Stimulated activated CD4-positive, alpha-beta T cell treated with anti-CD3 and anti-CD28 coated beads, Interleukin-15, amount 100 ng/mL, for 48 hours (primary cell): ENCODE data around the gene TCP11.
A peak's percentile ranks its signal among the peaks of the same experiment; 100 is the strongest.
"Not testable (repeated sequence)": the region's sequence is repeated elsewhere in the genome, so short reads cannot be mapped to it uniquely, and the experiment has no call there.

Source experiments
- DNase-seq, 2 donors: peaks; one replicate each; pipeline ENCODE4 v3.0.0-alpha.2; 2020; ENCODE audit warnings: low read depth in 2 of 2

The TCP11 gene

DNA sequence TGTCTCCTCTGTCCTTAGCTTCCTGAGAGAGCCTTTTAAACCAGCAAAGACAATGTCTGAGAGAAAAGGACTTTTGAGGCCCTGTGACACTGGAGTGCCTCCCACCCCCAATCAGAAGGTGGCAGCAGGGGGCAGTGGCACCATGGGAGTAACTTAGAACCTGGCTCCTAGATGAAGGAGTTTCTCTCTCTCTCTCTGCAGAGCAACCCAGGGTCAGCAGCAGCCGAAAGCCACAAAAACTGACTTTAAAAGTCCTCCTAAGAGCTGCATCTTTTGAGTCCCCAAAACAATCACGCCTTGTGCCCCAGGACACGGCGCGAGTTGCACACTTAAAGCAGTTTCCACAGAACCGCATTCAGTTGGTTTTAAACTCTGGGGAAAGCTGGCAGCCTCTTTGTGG, 5.3 kb upstream of the TCP11 start:
- no peak for DNase-seq

DNA sequence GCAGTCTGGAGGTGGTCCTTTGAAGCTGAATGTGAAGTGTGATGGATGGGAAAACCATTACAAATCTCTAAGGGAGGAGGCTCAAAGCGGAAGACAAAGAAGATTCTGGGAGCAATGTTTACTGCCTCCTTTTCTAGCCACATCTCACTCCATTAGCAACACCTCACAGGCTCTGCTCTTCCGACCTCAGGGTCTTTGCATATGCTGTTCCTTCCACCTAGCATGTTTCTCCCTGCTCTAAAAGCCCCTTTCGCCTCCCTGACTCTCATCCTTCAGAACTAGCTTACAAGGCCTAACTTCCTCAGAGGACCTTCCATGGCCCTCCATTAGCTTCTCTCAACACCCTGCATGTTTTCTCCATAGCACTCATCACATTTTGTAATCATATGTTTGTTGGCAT, 4.6 kb upstream of the TCP11 start:
- DNase-seq: no peak

DNA sequence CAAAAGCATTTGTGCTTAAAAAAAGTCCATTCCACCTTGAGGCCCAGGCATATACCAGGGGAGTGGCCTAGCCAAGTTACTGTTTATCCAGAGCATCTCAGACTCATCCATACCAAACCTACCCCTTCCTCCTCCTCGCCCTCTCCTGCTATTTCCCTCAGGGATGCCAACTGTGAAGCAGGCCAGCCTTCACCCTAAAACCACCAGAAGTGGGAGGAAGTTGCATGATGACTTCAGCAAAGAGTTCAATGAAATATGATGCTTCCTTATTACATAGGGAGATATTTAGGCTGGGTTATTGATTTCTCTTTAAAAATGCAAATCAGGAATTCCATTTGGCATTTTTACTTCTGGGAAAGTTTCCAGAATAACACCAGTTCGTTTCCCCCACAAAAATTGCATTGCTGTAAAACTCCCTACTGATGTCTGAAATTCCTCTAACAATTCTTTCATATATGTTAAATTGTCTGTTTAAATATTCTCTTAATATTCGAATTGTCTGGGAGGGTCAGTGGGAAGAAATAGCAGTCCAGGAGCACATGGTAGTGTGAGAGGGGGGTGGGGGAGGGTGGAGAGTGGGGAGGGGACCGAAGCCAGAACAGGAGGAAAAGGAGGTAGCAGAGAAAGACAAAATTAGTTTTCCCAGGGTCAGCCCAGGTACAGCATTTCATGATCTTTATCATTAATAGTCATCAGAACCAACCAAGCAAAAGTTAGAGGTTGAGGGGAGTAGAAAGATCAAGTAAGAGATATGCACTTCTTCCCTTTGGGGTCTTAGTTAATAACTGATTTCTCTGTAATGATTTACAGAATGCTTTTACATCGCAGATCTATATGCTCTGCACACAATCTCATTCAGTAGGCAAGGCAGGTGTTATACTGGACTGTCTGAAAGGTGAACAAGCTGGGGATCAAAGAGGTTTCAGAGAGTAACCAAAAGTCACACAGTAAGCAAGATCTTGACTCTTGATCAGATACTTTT, 1.7 kb upstream of the TCP11 start:
- DNase-seq: no peak

- no peak for DNase-seq
Observed at GRCh38 chr6:35140639-35141006, 516 bp downstream of the TCP11 start.

DNA sequence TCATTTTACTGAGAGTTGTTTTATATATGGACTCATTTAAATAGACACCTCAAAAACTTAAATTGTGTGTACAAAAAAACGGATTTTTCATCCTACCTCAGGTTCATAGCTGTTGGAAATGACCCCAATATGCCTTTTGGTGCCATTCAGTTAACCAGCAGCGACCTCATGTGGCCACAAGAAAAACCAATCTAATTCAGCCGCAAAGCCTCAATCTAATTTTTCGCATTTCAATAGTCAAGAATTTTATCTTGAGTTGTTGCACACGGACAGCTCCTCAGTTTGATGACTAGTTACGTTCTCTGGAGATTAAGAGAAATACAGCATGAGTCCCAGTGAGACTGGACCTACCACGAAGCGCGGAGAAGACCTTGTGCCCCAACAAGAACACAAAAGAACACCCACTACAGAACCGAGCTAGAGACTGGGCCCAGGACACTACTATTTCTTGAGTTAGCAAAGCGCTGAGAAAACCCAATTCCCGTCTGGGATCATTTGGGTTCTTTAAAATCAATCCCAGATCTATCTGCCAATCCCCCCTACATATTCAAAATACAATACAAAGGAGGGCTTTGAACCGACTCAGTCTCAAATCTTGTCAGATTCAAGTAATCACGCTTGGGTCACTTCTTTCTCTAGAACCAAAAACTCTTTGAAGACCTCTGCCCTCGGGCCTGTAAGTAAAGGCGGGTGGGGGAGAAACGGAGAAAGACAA, 1.1 kb downstream of the TCP11 start:
- DNase-seq: peak in 1 of 2 donors; percentile 34

GRCh38 chr6:35139470-35139869, 1.7 kb downstream of the TCP11 start:
- no peak for DNase-seq

DNA sequence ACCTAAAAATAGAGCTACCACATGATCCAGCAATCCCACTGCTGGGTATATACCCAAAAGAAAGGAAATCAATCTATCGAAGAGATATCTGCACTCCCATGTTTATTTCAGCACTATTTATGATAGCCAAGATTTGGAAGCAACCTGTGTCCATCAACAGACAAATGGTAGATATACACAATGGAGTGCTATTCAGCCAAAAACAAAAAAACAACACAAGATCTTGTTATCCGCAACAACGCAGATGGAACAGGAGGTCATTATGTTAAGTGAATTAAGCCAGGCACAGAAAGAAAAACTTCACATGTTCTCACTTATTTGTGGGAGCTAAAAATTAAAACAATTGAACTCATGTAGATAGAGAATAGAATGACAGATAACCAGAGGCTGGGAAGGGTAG, 2.9 kb downstream of the TCP11 start:
- DNase-seq: not testable (repeated sequence)

- no peak for DNase-seq
Observed at GRCh38 chr6:35136185-35136584, 5.0 kb downstream of the TCP11 start.

DNA sequence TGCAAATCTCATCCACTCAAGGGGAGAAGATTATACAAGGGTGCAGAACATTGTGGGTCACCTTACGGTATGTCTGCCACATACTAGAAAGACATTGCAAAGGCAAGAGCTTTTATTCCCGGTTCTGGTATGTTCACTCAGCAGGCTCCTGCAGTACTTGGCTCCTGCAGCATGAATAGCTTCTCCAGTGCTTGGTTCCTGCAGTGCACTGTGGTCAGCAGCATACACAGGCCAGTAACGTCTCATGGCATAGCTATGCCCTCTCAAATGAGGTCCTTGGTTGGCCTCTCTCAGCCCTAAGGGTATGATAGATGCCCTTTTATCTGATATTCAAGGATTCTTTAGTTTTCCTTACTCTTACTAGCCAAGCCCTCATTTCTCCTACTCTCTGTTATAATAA, 12.6 kb downstream of the TCP11 start:
- DNase-seq: no peak

DNA sequence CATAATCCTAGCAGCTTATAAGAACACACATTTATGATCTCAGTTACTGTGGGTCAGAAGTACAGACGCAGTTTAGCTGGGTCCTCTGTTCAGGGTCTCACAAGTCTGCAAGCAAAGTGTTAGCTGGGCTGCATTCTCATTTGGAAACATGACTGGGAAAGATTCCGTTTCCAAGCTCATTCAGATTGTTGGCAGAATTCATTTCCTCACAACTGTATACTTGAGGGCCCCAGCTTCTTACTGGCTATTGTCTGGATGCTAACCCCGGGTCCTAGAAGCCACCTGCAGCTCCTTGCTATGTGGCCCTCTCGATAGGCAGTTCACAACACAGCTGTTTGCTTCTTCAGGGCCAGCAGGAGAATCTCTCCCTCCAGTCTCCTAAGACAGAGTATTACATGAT, 13.1 kb downstream of the TCP11 start:
- no peak for DNase-seq

DNA sequence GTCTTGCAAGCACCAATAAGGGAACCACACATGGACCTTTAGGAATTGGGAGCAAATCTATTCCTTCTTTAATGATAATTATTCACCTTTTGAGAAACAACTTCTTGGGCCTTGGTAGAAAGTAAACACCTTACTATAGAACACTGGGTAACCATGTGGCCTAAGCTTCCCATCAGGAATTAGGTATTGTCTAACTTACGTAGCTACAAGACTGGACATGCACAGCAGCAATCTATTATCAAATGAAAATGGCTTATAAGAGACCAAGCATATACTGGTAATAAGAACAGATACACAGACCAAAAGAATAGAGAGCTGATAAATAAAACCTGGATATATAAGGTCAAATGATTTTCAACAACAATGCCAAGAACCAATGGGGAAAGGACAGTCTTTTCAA, 16.8 kb downstream of the TCP11 start:
- DNase-seq: no peak

GRCh38 chr6:35120746-35121145, 20.4 kb downstream of the TCP11 start:
- DNase-seq: no peak

DNA sequence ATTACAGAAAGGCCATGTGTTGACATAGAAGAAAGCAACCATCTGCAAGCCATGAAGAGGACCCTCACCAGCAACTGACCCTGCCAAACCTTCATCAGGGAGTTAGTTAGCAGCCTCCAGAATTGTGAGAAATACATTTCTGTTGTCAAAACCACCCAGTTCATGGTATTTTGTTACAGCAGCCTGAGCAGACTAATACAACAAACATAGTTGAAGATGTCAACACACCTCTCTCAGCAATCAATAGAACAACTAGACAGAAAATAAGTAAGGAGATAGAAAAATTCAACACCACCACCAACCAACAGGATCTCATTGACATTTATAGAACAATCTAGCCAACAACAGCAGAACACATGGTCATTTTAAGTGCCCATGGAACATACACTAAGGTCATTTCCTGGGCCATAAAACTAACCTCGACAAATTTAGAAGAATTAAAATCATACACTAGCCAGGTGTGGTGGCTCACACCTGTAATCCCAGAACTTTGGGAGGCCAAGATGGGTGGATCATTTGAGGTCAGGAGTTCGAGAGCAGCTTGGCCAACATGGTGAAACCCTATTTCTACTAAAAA, 32.7 kb downstream of the TCP11 start:
- no peak for DNase-seq

DNA sequence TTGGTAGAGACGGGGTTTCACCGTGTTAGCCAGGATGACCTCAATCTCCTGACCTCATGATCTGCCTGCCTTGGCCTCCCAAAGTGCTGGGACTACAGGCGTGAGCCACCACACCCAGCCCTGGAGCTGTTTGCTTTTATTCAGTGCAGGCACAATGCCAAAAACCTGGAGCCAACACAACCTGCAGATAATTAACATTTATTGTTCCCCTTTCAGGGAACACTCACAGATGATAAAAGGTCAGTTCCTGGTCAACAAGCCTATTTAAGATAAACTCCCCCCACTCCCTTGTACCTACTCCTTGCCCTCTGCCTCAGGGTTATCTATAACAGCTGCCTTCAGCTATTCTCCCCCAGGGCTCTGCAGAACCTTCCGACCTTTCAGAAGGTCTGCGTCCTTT, 33.4 kb downstream of the TCP11 start:
- not testable (repeated sequence) for DNase-seq

DNA sequence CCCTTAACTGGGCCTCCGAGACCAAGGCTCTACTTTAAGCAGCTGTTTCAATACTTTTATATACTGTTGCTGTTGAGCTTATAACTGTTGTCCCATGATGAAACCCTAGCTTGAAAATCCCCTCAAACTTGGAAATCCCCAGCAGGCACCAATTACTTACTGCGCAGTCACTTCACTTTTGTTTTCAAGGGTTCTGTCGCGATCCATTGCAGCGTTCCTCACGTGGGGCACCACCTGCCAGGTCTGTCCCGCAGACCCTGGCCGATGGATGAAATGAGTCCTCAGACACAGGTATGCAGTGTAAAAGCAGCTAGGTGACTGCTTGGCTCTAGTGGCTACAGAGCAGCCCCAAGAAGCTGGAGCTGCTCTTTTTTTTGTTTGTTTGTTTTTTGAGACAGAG, 33.9 kb downstream of the TCP11 start:
- DNase-seq: not testable (repeated sequence)

- not testable (repeated sequence) for DNase-seq
Observed at GRCh38 chr6:35106061-35106460, 35.1 kb downstream of the TCP11 start.

DNA sequence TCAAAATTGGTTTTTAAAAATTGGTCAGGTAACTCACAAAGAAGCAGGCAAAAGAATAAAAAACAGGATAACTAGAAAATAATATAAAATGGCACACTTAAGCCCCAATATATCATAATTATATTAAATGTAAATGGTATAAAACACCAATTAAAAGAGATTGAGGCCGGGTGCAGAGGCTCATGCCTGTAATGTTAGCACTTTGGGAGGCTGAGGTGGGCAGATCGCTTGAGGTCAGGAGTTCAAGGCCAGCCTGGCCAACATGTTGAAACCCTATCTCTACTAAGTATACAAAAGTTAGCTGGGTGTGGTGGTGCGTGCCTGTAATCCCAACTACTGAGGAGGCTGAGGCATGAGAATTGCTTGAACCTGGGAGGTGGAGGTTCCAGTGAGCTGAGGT, 36.1 kb downstream of the TCP11 start:
- DNase-seq: no peak

DNA sequence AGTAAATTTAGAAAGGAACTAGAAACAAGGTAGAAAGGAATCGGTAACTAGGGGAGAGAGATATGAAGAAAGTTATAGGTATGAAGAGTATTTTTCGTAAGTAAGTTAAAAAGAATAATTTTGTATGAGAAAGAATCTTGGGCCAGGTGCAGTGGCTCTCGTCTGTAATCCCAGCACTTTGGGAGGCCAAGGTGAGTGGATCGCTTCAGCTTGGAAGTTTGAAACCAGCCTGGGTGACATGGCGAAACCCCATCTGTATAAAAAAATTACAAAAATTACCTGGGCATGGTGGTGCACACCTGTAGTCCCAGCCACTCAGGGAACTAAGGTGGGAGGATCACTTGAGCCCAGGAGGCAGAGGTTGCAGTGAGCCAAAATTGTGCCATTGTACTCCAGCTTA, 42.0 kb downstream of the TCP11 start:
- DNase-seq: no peak

DNA sequence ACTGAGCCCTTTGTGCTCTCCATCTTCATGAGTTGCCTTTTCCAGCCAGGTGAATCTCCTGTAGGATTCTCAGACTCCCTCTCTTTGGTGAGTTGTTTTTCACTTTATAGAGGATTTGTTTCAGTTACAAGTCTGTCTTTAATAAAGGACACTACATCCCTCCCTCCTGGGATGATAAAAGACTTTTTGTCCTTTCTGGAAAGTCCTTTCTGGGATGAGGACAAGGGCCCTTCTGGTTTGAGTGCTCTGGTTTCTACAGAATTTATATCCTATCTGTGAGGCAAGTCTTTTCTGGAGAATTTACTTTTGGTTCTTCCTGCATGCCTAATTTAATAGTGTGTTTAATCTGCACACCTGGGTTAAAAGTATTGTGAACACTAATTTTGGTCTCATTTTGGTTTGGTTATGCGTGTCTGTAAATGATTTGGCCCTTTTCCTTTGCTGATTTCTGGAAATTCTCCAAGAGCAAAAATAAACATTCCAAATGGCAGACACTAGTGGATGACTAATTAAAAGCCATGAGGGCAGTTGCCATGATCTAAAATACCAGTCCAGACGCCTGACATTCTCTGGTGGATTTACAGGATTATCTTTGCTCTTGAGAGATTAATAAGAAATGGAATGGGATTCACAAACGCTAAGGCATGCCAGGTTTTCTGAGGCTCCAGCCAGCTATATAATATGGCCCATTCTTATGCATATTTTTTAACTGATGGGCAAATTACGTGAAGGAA, 44.8 kb downstream of the TCP11 start:
- no peak for DNase-seq

DNA sequence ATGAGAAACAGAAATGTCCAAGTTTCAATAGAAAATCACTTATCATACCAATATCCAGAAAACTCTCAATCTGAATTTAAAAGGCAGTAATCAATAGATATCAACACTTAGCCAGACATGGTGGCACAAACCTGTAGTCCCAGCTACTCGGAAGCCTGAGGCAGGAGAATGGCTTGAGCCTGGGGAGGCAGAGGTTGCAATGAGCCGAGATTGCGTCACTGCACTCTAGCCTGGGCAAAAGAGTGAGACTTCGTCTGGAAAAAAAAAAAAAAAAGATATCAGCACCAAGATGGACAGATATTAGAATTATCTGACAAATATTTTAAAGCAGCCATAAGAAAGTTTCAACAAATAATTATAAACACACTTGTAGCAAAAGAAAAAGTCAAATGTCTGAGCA, 47.0 kb downstream of the TCP11 start:
- no peak for DNase-seq

GRCh38 chr6:35093783-35094182, 47.4 kb downstream of the TCP11 start:
- DNase-seq: no peak

DNA sequence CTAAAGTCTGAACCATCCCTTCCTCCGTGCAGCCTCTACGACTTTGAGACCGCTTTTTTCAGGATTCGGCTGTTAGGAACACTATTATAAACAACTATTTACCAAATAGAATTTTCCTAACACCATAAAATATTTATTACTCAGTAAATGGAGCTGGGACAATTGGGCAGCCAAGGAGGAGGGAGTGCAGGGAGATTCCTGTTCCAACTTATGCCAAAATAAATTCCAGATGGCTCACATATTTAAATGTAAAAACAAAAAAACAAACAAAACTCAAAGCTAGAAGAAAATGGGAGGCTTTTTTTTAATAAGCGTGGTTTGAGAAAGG, 48.1 kb downstream of the TCP11 start:
- no peak for DNase-seq
